ENCODE data around the gene C5orf46. TPM values are rescaled to one million over a fixed set of nuclear protein-coding genes. Genes with fewer than 3 reads are reported as not detected.

The C5orf46 gene
- total and polyA plus RNA-seq, 9 of the 15 experiments (the other 6 are each of a cell fraction or from before 2014, with no cell fraction given), result not detected

- no peak for TF ChIP-seq MGA (IDR thresholded peaks at IDR 0.05)
Measured at GRCh38 chr5:147901599-147902039, 4.7 kb downstream of the C5orf46 start (continued).
